GM21528 (cell line): ENCODE data around the gene SYT1.

ENCODE experiments used
- ATAC-seq: cut with Tn5 transposase; IDR thresholded peaks from one replicate; pipeline ENCODE4 v1.9.1; 2021; ENCODE audit warnings: mild to moderate bottlenecking, moderate library complexity; ENCODE audit not compliant: unreplicated experiment, low FRiP score

SYT1 gene

DNA sequence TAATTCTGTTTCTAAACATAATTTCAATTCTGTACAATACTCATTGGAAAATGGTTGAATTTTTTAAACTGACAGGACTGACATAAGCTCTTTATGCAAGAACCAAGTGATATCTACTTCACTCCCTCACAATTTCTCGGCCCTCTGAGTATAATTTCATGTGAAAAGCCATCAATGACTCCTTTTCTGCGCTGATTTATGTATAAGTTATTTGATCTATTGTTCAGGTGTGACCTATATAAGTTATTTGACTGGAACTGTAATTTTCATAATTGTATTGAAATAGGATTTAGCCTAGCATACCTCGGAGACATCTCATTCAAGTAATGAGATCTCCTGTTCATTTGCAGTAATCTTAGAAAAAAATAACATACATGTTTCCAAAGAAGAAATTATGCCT lies 184.4 kb downstream of the SYT1 start:
- no peak for ATAC-seq

- ATAC-seq: no peak
These were observed 188.8 kb downstream of the SYT1 start for GRCh38 chr12:79053394-79053793.

- no peak for ATAC-seq
These were observed 191.5 kb downstream of the SYT1 start for GRCh38 chr12:79055926-79056674.

DNA sequence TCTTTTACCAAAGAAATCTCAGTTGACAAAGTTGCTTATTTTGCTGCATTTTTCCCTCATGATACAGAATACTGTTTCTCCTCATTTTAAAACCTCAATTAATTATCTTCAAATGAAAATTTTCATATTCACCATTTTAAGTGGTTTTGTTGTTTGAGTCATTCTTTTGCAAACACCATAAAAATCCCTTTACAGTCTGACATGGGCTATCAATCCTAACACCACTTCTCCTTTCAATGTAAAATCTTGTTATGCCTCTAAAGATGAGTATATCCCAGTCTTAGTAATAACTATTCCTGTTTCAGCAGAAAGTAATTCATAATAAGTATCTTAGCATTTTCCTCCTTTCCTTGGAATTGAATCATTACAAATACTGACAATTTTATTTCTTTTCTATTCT lies 192.2 kb downstream of the SYT1 start:
- ATAC-seq: no peak

DNA sequence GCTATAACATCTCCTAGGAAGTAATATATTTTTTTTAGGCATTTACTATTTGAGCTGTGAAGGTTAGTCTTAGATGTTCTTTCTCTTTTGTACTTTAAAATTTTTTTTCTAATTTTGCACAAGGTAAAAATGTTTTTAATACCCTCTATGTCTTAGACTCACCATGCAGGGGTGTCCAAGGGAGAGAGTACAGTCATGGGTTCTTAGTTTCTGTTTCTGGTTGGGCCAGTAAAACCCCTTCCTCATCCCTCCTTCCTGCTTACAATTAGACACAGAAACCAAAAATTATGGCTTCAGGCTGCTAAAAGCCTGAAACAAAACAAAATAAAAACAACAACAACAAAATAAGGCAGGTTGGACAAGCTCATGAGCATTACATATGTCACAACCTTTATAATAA lies 193.0 kb downstream of the SYT1 start:
- no peak for ATAC-seq

DNA sequence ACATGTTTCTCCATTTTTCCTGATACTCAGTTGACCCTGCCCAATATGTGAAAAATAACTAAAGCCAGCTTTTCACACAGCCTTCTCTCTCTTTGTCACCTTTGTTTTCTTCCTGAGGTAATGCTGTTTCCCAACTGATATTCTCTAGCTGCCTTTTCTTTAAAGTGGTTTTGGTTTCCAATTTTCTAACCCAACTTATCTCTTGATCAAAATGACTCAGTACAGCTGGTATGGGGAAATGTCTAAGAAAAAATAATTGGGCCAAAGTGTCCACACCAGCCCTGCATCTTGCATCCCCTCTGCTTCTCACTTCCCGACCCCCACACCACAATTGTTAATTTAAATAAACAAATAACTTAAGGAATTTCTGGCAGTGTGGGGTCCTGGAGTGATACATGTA lies 193.8 kb downstream of the SYT1 start:
- peak; percentile 44 for ATAC-seq

GRCh38 chr12:79059557-79059956 lies 195.0 kb downstream of the SYT1 start:
- no peak for ATAC-seq

DNA sequence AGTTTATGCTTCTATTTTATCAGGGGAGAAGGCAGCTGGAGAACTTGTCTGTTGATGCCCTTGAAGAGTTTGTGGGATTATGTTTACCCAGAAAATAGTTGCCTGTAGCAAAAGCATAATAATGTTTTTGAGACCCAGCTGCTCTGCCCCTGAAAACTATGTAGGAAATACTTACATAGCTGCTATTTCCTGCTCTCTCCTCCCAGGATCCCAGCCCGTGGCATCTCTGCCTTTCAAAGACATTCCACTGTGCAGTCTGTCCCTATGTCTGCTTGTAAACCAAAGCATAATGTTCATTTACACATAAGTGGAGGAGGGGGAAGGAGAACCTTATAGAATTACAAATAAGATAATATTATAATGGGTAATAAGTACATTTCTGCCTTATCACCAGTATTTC lies 198.7 kb downstream of the SYT1 start:
- no peak for ATAC-seq

GRCh38 chr12:79067977-79068376 lies 203.4 kb downstream of the SYT1 start:
- ATAC-seq: no peak

DNA sequence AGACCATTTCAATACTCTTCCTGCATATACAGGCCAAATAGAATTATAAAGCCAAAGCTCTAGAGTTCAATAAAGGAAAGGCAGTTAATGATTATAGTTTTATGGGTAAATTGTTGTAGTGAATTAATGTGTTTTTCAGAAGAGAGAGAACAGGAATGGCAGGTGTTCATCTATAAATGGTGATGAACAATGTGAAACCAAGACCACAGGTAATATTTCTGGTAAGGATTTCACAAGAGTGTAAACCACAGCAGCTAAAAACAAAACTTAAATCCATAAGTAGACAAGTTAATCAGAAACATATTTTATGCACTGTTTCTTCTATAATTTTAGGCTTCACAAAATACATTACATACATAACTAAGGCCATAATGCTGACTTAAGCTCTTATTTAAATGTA lies 204.4 kb downstream of the SYT1 start:
- peak; percentile 96 for ATAC-seq

DNA sequence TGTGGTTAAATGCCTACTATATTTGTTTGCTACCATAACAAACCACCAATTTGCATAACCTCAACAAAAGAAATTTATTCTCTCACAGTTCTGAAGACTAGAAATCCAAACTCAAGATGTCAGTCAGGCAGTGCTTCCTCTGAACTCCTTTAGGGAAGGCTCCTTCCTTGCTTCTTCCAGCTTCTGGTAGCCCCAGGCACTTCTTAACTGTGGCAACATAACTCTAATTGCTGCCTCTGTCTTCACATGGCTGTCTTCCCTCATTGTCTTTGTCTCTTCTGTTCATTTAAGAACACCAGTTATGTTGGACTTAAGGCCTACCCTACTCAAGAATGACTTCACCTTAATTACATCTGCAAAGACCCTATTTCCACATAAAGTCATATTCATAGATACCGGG lies 206.9 kb downstream of the SYT1 start:
- no peak for ATAC-seq

- ATAC-seq: no peak
These were observed 208.9 kb downstream of the SYT1 start for GRCh38 chr12:79073506-79073905.

DNA sequence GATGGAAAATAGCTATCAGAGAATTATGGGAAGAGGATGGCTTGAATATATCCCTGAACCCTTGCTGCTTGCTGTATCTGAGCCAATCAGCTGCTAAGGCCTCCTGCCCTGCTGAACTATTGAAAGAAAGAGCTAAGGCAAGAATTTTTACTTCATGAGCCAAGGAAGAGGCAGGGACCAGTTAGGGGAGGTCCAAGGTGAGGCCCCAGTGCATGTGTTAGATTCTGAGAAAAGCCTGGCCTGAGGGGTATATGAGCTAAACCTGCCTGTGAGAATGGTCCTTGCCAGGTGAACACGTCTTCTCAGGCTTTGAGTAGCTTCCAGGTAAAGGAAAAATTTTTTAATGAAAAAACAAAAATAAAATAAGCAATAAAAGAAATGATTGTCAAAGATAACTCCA lies 218.0 kb downstream of the SYT1 start:
- no peak for ATAC-seq

GRCh38 chr12:79083181-79083580 lies 218.6 kb downstream of the SYT1 start:
- no peak for ATAC-seq

GRCh38 chr12:79085106-79085682 lies 220.6 kb downstream of the SYT1 start:
- no peak for ATAC-seq

- no peak for ATAC-seq
These were observed 222.1 kb downstream of the SYT1 start for GRCh38 chr12:79086541-79087296.

GRCh38 chr12:79098530-79098929 lies 234.0 kb downstream of the SYT1 start:
- no peak for ATAC-seq

DNA sequence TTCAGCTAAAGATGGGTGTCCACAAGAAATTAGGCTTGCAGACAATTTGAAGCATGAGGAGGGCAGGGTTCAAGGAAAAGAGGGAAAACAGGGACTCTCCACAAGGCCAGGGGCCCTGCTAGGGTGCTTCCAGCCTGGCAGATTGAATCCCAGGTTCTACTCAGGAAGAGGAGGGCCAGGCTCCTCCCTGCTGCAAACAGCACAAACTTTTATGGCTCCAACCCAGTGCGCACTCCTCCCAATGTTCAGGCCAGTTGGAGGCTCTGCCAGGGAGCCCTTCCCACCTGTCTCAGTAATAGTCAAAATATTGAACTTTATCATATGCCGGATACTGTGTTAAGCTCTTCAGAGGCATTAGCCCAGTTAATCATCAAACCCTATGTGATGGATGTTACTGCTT lies 244.4 kb downstream of the SYT1 start:
- no peak for ATAC-seq

- ATAC-seq: no peak
These were observed 250.3 kb downstream of the SYT1 start for GRCh38 chr12:79114896-79115295.

GRCh38 chr12:79115743-79116142 lies 251.2 kb downstream of the SYT1 start:
- no peak for ATAC-seq

DNA sequence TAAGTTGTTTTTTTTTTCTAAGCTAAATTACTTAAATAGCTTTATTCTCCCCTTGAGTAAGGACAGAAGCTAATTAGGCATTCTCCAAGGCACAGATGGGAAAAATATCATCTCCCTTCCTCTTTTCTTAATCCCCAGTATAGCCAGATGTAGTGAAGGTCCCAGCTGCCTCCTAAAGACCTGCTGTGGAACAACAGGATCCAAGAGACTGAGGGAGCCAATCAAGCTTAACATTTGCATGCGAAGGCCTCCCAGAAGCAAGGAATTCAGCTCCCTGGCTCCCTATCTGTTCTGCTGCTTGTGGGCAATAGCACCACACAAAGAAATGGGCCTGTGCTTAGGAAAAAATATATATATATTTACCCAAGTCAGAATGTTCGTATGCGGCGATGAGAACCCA lies 255.2 kb downstream of the SYT1 start:
- no peak for ATAC-seq

DNA sequence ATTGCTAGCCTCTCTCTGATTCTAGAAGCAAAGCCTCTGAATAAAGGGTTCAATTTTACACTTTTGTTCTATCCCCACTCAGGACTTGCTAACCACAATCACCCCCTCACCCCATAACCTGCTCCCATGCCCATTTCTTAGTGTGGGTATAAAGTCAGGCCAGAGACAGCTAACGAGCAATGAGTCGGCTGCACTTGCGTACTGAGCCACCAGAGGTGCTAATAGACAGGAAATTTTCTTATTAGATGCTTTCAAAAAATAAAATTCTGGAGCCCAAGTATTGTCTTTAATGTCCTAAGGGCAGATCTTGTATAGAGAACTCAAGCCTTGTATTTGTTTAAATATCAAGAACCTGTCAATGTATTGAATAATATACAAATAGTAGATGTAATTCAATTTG lies 256.9 kb downstream of the SYT1 start:
- no peak for ATAC-seq
